SIG-M5 (cell line): ENCODE results near the gene FAM237A.

Source experiments
- DNase-seq: peaks from one replicate; lab custom pipeline; 2025; lab: John Stamatoyannopoulos, UW

Gene FAM237A

GRCh38 chr2:206642075-206643025 is at the start of gene FAM237A:
Gene FAM237A (plus strand): TSS chr2:206642487. CDS start chr2:206644237, 1,750 bp downstream.
- DNase-seq, result no peak

DNA sequence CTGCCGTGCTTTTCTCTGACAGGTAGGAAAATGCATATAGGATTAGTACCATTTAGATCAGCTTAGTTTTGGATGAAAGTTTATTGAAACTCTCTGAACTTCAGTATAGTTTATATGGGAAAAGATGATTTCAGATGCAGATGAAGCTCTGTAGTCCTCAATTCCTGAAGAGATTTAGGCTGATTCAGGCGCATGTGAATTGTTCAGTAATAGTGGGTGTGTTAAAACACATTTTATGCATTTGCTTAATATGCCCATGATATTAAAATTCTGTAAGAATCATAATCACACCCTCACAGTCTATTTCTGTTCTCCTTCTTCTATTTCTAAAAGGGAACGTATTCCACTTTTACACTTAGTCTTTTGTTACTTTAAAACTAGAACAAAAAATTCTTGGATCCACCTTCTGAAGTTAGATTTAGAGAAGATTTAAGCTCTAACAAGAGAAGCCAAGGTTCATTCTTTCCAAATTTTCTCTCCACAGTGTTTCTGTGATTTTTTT is 44.5 kb upstream of the FAM237A start:
- DNase-seq, result no peak

DNA sequence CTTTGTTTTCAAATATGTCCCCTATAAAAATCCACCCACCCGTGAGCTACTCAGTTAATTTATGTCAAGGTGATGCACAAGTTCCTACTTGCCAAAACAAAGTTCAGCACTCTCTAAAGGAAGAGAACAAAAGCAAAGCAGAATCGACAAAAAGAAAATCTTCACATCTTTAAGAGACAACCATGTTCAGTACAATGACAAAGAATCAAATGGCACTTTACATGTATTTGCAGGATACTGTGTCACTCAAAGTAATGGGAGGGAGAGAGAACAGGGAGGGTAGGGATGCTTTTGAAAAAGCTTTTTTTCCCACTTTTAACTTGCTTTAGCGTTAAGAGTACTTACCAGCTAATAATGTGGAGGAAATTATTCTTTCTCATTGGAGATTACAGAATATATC is 39.0 kb upstream of the FAM237A start:
- no peak for DNase-seq

- no peak for DNase-seq
Observed at GRCh38 chr2:206610451-206610850, 31.8 kb upstream of the FAM237A start.

GRCh38 chr2:206611191-206611590 is 31.1 kb upstream of the FAM237A start:
- no peak for DNase-seq

GRCh38 chr2:206611736-206612135 is 30.6 kb upstream of the FAM237A start:
- DNase-seq, result no peak

GRCh38 chr2:206614811-206615210 is 27.5 kb upstream of the FAM237A start:
- no peak for DNase-seq

- DNase-seq, result no peak
Observed at GRCh38 chr2:206615417-206616089, 26.7 kb upstream of the FAM237A start.

DNA sequence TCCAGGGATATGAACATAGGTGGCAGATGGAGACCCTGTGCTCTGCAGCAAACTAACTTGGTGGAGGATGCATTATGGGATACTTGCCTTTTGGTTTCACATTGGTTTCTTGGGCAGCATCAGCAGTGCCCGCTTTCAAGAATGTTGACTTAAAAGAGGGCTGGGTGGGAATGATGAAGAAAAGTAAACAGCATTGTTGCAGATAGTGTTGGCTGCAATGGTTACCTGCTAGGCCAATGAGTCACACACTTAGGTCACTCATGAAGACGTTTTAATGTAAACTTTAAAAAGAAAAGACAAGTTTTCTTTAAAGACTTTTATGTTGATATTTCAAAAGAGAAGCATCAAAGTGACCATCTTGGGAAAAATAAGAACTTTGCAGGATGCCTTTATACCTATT is 26.1 kb upstream of the FAM237A start:
- no peak for DNase-seq

DNA sequence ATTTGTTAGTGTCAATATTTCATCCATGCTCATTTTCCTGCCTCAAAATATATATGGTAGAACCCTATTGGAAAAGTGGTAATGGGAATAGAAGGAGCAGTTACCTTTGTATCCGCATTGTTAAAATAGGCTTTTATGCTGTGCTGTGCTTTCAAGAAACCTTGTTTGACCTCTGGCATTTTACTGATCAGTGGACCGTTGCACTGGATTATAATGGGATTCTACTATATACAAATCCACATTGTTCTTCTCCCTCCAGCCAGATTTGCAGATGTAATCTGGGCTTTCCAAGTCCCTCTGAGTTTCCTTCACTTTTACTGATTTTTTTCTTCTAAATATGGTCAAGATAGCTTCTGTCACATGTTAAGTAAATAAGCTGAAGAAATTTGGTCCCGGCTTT is 23.3 kb upstream of the FAM237A start:
- no peak for DNase-seq

GRCh38 chr2:206626108-206626507 is 16.2 kb upstream of the FAM237A start:
- no peak for DNase-seq

DNA sequence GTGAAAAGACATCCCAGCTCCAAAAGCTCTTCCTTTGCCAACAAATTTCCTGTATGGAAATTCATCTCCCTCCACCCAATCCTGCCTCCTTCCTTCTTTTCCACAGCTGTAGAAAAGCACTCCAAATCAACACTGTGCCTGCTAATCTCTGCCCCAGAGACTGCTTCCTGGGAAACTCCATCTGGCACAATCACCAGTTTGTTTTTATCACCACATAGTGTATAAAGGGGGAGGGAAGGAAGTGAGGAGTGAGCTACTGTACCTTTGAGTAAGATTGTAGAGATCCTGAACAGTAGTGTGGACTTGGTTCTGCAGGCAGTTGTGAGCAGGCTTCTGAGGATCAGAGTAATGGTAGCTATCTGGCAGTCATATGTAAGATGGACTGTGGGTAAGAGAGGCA is 14.7 kb upstream of the FAM237A start:
- DNase-seq, result no peak

DNA sequence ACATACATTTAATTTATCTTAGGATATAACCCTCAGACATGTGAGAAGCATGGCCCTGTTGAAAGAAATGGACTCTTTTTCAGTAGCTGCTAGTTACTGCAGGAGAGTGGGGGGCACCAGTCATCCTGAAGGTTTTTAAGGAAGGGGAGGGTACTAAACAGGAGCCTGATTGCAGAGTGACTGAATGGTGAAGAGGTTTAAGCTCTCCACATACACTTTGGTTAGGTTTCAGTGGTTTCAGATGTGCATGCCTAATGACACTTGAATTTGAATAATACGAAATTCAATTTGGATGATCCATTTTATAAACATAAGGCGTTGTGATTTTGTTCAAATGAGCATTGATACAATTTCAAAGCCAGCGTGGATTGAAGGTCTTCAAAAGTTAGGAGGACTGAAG is 10.9 kb upstream of the FAM237A start:
- DNase-seq, result no peak

DNA sequence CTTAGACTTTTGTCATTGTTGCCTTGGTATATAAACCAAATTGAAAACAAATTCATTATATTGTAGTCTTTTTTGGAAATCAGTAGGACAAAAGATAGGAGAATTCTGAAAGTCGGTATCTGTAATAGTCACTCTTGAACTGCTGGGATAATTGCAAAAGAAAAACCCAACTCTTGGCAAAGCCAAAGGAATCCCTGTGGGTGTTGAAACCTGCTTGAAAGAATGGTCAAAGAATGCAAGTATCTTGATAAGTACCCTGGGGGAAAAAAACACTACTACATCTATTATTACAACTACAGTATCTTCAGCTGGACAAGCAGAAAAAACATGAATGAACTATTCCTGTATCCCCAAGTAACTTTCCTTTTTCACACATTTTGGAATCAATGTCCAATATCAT is 7.3 kb upstream of the FAM237A start:
- DNase-seq, result no peak

- DNase-seq, result no peak
Observed at GRCh38 chr2:206639636-206640035, 2.7 kb upstream of the FAM237A start.

GRCh38 chr2:206641226-206641625 is 1.1 kb upstream of the FAM237A start:
- DNase-seq, result no peak

DNA sequence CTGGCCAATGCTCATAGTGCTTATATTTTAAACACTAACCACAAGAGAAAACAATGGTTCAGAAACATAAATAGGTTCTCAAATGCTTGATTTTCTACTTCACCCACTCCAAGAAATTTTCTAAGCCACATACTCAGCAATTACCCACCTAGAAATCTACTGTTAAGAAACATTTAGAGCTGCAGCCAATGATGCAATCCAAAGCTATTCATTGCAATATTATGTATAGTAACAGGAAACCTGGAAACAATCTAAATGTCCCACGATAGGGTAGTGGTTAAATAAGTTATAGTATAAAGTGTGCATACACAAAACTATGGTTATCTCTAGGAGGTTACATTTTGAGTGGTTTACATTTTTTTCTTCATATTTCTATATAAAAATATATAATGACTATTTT is 5.7 kb downstream of the FAM237A start:
- no peak for DNase-seq

- DNase-seq, result no peak
Observed at GRCh38 chr2:206657087-206657486, 14.8 kb downstream of the FAM237A start.

GRCh38 chr2:206665251-206665650 is 23.0 kb downstream of the FAM237A start:
- no peak for DNase-seq

DNA sequence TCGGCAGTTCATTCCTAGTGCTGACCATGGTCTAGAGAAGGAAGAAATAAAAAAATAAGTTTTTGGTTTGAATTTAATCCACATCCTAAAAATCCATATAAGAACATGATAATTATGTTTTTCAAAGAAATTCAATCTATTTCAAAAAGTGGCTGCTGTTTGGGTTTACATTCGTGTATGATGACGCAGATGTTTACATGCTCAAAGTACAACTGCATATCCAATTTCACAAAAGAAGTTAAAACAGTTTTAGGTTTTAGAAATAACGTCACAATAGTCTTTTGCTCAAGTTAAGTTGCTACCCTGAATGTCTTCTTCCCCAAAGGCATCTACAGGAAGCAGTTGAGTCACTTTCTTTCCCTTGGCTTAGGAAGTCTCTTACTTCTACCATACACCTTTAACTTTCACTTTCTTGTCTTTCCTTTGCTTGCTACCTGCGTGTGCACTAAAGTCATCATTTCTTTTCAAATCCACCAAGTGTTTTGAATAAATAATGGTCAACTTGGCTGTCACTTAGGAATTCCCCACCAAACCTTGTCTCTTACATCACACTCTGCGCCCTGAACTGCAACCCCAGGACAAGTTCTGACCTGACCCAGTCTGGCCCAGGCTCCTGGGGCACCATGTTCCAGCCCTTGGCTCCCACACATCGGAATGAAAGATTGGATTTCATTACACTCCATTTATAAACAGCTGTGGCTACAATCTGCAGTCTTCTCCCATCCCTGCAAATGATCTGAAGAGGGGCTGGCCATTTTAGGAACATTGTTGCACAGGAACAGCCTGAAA is 28.4 kb downstream of the FAM237A start:
- no peak for DNase-seq

GRCh38 chr2:206683546-206683945 is 41.3 kb downstream of the FAM237A start:
- DNase-seq, result no peak

DNA sequence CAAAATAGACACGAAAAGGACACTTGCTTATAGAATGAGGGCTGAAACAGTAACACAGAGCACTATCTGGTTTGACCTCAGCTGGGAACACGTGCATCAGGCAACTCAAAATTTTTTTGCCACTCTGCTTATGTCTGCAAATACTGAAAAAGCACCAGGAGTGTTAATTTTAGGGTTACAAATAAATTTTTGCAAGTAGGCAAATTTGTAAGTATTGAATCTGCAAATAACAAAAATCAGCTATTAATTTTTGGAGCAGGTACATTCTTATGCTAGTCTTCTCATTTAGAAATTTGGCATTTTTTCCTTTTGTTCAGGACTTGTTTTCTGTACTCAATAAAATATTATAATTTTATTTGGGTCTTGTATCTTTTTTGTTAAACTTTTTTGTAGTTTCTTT is 46.2 kb downstream of the FAM237A start:
- DNase-seq, result no peak
